NCI-H2029 treated with DMSO at 0.1 percent for 48 hours (cell line): ENCODE measurements around the gene FHOD3.

Experiments
- DNase-seq: peaks from one replicate; lab custom pipeline; 2025; lab: John Stamatoyannopoulos, UW

The FHOD3 gene

GRCh38 chr18:36386150-36386920, 88.8 kb downstream of the FHOD3 start:
- no peak for DNase-seq

GRCh38 chr18:36387310-36387709, 89.8 kb downstream of the FHOD3 start:
- no peak for DNase-seq

GRCh38 chr18:36388310-36388709, 90.8 kb downstream of the FHOD3 start:
- DNase-seq: no peak

GRCh38 chr18:36389027-36389426, 91.5 kb downstream of the FHOD3 start:
- no peak for DNase-seq

GRCh38 chr18:36389811-36390581, 92.5 kb downstream of the FHOD3 start:
- DNase-seq: no peak

- no peak for DNase-seq
Observed at GRCh38 chr18:36391426-36392145, 94.1 kb downstream of the FHOD3 start.

GRCh38 chr18:36392164-36392978, 94.9 kb downstream of the FHOD3 start:
- no peak for DNase-seq

GRCh38 chr18:36392979-36393287, 95.4 kb downstream of the FHOD3 start:
- DNase-seq: no peak

- no peak for DNase-seq
Observed at GRCh38 chr18:36394486-36394885, 97.0 kb downstream of the FHOD3 start.

- DNase-seq: no peak
Observed at GRCh38 chr18:36396190-36396589, 98.7 kb downstream of the FHOD3 start.

- no peak for DNase-seq
Observed at GRCh38 chr18:36397033-36397432, 99.5 kb downstream of the FHOD3 start.

- DNase-seq: no peak
Observed at GRCh38 chr18:36398419-36398818, 100.9 kb downstream of the FHOD3 start.

- DNase-seq: no peak
Observed at GRCh38 chr18:36399055-36399454, 101.5 kb downstream of the FHOD3 start.

GRCh38 chr18:36401462-36401861, 103.9 kb downstream of the FHOD3 start:
- no peak for DNase-seq

- no peak for DNase-seq
Observed at GRCh38 chr18:36402765-36403396, 105.4 kb downstream of the FHOD3 start.

- DNase-seq: no peak
Observed at GRCh38 chr18:36403896-36404820, 106.6 kb downstream of the FHOD3 start.

- no peak for DNase-seq
Observed at GRCh38 chr18:36405611-36406010, 108.1 kb downstream of the FHOD3 start.

GRCh38 chr18:36406805-36407204, 109.3 kb downstream of the FHOD3 start:
- peak; percentile 10 for DNase-seq

- DNase-seq: no peak
Observed at GRCh38 chr18:36408606-36409005, 111.1 kb downstream of the FHOD3 start.

GRCh38 chr18:36409779-36410178, 112.3 kb downstream of the FHOD3 start:
- no peak for DNase-seq
